NCI-H146 (cell line): Measurements from ENCODE around the gene CHAC1.

ENCODE experiments used
- DNase-seq: peaks from one replicate; lab custom pipeline; 2025; lab: John Stamatoyannopoulos, UW

The CHAC1 gene

DNA sequence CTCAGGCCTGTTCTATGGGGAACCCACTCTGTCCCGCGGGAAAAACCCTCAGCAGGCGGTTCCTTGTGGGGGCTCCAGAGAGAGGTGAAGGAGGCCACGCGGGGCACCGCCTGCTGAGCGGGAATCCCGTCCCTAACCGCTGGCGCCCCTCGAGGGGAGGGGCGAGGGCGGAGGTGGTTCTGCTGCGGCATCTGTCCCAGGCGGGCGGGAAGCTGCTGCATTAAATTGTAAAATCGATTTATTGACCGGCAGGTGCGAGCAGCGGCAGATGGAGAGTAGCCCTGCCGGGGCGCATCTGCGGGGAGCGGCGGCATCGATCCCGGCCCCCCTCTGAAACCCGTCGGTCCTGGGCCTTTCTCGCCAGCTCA, 27.8 kb upstream of the CHAC1 start:
- DNase-seq = peak; percentile 91

DNA sequence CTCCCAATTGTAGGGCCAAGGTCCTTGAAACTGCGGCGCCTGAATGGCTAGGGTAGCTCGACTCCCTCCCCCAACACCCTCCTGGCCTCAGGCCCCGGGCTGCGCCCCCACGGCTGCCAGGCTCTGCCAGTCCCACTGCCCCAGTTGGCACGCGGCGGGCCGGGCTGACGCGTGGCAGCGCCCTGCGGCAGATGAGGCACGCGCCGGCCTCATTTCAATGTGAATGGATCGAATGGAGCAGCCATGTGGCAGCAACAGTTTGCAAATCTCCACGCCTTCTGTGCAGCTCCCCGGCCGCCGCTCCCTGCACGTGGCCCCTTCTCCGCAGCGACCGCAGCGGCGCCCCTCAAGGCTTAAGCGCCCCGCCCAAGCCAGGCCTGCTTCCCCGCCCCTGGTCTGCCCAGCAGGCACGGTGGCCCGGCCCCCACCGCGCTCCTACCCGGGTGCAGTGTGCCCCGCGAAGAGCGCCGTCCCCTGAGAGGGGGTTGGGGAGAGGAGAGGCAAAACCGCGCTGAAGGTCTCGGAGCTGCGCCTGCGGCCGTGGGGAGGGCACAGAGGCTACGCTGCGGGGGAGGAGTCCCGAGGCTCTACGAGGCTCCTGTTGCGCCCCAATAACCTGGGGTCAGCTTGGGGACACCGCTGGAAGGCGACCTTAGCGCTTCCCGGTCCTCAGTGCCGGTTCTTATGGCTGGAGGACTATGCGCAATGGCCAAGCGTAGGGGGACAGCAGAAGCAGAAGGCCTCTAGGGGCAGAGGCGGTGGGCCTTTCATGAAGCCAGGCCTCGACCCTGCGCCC, 27.2 kb upstream of the CHAC1 start:
- peak; percentile 86 for DNase-seq

DNA sequence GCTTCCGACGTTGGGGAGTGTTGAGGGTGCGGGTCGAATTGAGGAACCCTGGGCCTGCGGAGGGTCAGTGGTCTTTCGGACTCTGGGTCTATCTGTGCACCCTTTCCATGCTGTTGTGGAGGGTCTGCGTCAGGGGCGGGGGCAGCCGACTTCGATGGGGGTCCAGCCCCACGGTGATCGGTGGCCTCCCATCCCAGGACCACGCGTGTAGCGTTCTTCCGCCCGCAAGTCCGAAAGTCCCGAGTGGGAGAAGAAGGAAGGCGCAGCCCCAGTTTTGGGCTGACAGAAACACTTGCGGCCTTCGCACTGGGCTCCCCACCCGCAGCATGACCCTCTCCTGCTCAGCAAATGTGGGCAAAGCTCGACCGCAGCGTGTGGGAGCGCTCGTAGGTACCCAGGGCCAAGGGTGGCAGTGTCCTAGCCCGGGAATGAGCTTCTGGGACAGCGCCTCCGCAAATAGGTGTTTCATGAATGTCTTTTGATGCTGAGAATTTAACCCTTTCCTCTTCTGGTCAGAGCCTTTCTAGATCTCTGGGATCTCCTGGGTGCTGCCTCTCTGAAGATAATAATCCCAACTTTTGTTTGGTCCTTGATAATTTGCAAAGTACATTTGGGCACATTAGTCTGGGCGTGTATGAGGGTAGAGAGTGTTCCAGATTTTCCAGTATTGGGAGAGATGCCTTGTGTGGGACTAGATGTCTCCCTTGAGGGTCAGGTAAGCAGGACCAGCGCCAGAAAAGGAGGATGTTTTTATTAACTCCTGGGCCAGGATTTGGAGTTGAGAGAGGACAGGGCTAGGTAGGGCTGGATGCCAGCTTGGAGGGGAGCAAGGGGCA, 26.4 kb upstream of the CHAC1 start:
- DNase-seq = peak; percentile 19

DNA sequence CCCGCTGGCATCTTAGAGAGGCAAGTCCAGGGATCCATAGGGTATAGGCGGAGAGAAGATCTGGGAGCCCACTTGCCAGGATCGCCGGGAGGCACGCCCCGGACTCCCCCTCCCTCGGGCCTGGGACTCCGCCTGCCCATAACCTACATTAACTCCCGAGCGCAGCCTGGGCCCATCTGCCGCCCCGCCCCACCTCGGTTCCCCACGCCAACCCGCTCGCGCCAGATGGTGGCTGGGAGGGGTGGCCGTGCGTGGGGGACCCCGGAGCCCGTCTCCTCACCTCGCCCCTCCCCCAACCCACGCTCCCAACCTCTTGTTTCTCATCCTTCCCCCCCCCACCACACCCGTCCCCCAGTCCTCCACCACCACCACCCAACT, 25.8 kb upstream of the CHAC1 start:
- peak; percentile 63 for DNase-seq

DNA sequence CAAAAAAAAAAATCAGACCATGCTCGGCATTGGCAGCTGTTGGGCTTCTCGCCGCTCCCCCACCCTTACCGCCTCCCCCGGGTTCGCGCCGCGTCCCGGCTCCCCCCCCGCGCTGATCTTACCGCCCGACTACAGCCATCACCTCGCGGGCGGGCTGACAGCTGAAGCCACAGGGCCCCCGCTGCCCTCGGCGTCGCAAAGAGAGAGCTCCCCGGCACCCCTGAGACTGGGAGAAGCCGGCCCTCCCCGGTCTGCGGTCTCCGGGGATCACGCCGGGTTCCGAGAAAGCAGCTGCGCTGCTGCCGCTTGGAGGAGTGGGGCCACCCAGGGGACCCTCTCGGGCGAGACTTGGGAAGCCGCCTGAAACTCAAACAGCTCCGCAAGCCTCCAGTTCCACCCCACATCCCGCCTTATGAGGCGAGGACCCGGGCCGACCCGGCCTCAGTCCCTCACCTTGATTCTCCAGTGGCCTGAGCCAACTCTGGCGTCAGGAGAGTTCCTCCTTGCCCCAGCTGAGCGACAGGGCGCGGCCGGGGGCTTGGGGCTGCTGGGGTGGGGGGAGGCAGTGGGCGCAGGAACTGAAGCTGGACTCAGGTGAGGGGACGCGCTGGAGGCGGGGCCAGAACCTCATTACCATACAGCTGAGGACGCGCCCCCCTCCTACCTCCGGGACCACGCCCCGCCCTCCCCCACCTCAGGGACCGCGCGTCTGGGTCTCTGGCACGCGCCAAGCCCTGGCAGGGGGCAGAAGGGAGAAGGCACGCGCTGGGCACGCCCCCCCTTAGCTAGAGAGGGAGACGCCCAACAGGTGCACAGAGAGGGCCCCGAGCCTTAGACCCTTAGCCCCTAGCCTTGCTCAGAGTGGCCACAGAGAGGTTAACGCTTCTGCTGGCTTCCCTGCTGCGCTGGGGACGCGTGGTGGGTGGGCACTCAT, 25.1 kb upstream of the CHAC1 start:
- DNase-seq = peak; percentile 95

DNA sequence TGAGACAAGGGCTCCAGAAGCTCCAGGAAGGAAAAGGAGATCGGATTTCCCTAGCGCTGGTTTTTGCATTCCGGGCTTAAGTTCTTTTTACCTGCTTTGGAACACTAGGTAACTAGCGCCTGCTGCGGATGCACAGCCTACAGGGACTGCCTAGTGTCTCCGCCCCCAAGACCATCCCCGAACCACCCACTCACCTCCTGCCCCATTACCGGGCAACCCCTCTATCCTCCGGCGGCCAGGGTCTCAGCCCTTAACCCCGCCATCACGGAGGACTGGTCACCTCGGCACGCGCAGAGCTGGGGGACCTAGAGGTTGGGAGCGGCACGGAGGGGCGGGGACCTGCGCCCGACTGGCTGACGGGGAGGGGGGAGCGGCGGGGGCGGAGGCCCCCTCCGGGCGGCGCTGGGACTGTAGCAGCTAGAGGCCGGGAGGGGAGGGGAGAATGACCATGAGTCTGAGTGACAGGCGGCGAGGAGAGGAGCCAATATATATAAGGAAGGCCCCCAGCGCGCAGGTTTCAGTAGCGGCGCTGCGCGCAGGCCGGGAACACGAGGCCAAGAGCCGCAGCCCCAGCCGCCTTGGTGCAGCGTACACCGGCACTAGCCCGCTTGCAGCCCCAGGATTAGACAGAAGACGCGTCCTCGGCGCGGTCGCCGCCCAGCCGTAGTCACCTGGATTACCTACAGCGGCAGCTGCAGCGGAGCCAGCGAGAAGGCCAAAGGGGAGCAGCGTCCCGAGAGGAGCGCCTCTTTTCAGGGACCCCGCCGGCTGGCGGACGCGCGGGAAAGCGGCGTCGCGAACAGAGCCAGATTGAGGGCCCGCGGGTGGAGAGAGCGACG, 24.2 kb upstream of the CHAC1 start, which contains the start of gene DLL4:
Gene DLL4, plus strand, starts transcription at position 520 of the 839 bp plus-strand sequence. CDS start 329 bp downstream, outside the sequence.
- DNase-seq = peak; percentile 94

DNA sequence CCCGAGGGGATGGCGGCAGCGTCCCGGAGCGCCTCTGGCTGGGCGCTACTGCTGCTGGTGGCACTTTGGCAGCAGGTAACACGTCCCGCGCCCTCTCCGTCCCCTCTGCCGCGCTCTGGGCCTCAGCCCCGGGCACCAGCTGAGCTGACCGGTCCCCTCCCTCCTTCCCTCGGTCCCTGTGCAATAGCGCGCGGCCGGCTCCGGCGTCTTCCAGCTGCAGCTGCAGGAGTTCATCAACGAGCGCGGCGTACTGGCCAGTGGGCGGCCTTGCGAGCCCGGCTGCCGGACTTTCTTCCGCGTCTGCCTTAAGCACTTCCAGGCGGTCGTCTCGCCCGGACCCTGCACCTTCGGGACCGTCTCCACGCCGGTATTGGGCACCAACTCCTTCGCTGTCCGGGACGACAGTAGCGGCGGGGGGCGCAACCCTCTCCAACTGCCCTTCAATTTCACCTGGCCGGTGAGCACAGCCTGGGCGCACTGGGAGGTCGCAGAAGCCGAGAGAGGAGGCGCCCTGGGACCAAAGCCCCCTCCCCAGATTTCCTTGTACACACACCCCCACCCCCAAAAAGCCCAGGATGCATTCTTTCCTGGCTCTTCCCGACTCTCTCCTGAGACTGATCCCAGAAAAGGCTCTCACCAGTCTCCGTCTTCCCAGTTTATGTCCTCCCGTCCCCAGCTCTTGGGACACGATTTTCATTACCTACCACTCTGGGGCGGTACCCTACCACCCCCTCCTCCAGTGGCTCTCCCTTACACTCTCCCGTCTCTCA, 23.4 kb upstream of the CHAC1 start:
- peak; percentile 70 for DNase-seq

DNA sequence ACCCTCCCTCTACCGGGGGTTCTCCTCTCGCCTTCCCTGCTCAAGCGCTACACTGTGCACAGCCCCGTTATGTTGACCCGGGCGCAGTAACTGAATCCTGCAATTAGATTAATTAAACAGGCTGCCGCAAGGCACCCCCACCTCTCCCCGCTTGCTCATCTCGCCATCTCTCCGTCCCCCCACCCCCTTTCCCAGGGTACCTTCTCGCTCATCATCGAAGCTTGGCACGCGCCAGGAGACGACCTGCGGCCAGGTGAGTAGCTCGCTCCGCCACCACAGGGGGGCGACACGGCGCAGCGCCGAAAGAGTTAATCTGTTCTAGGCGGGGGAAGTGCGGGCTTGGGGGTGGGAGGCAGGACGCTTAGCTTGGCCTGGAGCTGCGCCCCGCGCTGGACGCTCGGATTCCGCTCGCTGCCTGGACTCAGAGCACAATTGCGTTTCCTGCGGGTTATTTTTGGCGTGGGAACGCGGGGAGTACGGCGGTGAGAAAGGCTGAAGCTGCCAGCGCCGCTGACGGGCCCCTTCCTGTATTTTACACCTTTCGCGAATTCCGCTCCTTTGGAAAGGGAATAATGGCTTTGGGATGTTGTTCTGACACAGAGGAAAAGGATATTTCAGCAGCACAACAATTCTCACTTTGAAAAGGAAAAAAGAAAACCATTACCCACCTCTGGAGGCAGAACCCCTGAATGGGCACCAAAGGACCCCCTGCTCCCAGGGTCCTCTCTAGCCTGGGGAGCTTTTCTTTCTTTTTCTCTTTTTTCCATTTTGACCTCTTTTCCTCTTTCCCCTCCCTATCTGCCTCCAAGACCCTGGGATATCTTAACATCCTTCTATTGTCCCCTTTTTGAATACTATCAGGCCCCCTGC, 22.6 kb upstream of the CHAC1 start:
- DNase-seq = peak; percentile 67

DNA sequence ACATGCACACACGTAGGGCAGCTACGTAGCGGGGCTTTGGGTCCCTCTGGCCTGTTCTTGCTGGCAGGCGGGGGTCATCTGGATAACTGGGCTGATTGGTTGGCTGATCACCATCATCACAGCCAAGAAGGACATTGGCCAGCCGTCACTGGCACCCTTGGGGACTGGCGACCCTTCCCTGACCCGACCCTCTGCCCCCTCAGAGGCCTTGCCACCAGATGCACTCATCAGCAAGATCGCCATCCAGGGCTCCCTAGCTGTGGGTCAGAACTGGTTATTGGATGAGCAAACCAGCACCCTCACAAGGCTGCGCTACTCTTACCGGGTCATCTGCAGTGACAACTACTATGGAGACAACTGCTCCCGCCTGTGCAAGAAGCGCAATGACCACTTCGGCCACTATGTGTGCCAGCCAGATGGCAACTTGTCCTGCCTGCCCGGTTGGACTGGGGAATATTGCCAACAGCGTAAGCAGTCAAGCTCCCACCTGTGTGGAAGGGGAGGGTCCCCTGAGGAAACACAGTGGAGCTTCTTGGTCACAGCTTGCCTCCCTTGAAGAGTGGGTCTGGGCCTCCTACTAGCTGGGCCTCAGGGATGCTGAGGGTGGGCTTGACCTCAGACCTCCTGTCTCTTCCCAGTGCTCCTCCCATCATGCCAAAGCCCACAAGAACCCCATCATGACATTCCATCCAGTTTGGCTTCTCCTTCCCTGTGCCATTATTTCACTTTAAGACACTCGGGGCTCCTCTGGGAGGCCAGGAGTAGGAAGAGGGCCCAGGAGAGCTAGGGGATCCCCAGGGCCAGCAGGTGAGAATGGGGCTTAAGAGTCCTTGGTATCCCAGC, 21.8 kb upstream of the CHAC1 start:
- DNase-seq = no peak

DNA sequence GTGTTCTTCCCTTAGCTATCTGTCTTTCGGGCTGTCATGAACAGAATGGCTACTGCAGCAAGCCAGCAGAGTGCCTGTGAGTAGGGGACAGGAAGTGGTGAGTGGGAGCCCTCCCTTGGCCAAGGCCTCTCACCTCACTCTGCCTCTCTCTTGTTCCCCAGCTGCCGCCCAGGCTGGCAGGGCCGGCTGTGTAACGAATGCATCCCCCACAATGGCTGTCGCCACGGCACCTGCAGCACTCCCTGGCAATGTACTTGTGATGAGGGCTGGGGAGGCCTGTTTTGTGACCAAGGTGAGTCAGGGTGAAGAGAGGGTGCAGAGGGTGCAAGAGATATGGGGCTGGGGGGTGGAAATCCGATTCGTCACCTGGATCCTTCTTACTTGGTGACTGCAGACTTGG, 21.1 kb upstream of the CHAC1 start:
- DNase-seq = no peak

DNA sequence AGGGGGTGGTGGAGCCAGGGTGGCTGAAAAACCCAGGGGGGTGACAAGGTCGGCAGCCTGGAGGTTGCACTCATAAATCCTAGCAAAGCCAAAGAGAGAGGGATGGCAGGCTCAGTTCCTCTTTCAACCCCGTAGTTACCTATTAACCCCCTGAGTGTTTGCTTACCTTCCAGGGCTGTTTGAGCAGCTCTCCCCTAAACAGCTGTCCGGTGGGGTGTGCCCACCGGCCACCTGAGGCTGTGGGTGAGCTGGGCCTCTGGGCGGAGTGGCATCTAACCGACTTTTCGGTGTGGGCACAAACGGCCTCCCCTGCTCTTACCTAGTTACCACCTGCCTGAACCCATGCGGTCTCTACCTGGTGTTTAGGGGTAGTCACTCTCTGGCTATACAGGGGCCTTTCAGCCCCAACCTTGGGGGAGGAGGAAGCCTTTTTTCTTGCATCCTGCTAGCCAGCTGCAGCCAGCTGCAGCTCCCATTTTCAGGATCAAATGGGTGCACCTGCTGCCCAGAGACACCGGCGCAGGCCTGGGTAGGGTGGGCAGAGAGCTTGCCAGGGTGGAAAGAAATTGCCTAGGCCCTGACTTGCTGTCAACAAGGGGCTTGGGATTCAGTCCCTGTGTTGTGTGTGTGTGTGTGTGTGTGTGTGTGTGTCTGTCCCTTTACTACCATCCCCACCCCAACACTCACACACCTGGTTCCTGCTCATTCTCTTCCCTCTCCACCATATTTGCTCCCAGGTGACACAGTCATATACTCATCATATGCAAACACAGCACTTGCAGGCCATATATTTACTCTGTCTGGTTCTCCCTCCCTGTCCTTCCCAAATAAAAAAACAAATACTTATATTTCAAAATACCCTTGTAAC, 20.4 kb upstream of the CHAC1 start:
- DNase-seq = peak; percentile 36

DNA sequence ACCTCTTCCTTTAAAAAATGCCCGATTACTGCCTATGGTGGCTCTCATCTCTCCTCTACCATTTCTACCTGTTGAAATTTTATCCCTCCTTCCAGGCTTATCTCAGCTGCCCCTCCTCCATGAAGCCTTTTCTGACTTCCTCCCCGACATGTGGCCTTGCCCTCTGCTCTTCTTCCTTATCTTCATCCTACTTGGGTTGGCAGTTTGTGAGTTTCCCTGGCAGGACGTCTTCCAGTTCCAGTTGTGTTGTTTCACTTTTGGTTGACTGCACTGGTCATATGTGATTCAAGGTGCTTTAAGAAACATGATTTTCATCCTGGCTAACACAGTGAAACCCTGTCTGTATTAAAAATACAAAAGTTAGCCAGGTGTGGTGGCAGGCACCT, 19.8 kb upstream of the CHAC1 start:
- no peak for DNase-seq

DNA sequence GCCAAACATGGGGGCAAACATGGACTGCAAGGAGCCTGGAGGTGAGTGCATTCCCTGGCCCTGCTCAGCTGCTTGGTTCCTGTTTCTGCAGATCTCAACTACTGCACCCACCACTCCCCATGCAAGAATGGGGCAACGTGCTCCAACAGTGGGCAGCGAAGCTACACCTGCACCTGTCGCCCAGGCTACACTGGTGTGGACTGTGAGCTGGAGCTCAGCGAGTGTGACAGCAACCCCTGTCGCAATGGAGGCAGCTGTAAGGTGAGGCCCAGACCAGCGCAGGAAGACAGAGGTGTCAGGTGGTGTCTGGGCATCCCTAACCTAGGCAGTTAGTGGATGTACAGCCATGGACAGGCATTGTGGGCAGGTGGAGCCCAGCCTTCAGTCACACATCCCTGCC, 18.8 kb upstream of the CHAC1 start:
- no peak for DNase-seq

DNA sequence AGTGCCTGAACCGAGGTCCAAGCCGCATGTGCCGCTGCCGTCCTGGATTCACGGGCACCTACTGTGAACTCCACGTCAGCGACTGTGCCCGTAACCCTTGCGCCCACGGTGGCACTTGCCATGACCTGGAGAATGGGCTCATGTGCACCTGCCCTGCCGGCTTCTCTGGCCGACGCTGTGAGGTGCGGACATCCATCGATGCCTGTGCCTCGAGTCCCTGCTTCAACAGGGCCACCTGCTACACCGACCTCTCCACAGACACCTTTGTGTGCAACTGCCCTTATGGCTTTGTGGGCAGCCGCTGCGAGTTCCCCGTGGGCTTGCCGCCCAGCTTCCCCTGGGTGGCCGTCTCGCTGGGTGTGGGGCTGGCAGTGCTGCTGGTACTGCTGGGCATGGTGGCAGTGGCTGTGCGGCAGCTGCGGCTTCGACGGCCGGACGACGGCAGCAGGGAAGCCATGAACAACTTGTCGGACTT, 17.0 kb upstream of the CHAC1 start:
- no peak for DNase-seq

DNA sequence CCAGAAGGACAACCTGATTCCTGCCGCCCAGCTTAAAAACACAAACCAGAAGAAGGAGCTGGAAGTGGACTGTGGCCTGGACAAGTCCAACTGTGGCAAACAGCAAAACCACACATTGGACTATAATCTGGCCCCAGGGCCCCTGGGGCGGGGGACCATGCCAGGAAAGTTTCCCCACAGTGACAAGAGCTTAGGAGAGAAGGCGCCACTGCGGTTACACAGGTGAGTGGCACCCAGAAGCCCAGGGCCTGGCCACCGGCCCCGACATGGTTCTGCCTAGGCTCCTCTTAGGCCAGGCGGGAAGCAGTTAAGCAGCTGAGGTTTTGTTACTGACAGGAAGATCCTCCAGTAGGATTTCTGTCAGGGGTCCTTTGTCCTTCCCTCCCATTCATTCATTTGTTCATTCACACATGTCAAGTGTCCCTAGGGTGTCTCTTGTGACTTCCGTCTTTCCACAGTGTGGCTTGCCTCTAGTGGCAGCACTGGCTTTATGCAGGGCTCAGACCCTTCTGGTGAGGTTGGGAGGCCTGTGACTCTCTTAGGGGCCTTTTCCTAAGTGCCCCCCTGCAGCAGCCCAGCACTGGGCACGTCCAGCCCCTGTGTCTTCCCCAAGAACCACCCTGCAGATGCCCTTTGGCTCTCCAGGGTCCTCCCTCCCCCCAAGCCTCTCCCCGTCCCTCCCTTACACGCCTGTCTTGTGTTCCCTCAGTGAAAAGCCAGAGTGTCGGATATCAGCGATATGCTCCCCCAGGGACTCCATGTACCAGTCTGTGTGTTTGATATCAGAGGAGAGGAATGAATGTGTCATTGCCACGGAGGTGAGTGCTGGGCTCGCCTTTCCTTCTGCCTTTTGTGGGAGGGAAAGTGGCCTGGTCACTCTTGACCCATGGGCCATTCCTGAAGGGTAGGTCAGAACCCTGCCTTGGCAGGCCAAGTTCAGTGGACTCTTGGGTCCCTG, 16.3 kb upstream of the CHAC1 start:
- no peak for DNase-seq
